Limb (tissue), 2 donors: Measurements from ENCODE around the gene PLD4.
A peak's percentile ranks its signal among the peaks of the same experiment; 100 is the strongest.

Experiments used
- DNase-seq, 2 donors: peaks; one replicate each; pipeline ENCODE4 v3.0.0-alpha.2; 2016; ENCODE audit errors: extremely low spot score in 2 of 2

Gene PLD4

GRCh38 chr14:104954746-104955395, 30.2 kb downstream of the PLD4 start:
- DNase-seq, result no peak

GRCh38 chr14:104955396-104955770, 30.7 kb downstream of the PLD4 start:
- DNase-seq, result no peak

- DNase-seq, result no peak
These were observed 31.7 kb downstream of the PLD4 start for GRCh38 chr14:104956290-104956890.

GRCh38 chr14:104957146-104958113, 32.8 kb downstream of the PLD4 start:
- DNase-seq, result no peak

GRCh38 chr14:104964546-104964945, 39.9 kb downstream of the PLD4 start:
- DNase-seq, result no peak

GRCh38 chr14:104965561-104966231, 41.0 kb downstream of the PLD4 start:
- no peak for DNase-seq

DNA sequence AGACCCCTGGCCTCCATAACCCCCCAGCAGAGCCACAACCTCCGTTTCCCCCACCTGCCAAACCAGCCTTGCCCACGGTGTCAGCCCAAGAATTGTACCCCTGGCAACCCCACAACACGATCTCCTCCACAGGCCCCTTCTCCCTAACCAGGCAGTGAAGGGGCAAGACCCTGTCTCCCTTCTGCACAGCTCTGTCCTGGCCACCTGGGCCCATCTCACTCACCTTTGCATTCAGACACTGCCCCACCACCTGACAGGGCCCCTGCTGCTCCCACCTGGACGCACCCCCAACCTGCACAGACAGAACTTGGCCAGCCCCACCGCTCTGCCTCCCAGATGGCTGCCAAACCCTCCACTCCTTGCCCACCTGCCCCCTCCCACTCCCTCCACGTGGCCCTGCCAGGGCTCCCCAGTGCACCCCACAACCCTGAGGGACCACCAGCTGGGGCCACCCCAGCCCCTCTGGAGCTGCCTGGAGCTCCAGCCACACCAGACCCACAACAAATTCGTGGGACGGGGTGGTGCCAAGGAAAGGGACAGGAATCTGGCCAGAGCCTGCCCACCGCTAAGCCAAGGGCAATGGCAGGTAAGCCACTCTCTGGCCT, 41.7 kb downstream of the PLD4 start:
- DNase-seq, result no peak

- DNase-seq, result peak in 1 of 2 donors; percentile 47
These were observed 42.3 kb downstream of the PLD4 start for GRCh38 chr14:104966981-104967385.

DNA sequence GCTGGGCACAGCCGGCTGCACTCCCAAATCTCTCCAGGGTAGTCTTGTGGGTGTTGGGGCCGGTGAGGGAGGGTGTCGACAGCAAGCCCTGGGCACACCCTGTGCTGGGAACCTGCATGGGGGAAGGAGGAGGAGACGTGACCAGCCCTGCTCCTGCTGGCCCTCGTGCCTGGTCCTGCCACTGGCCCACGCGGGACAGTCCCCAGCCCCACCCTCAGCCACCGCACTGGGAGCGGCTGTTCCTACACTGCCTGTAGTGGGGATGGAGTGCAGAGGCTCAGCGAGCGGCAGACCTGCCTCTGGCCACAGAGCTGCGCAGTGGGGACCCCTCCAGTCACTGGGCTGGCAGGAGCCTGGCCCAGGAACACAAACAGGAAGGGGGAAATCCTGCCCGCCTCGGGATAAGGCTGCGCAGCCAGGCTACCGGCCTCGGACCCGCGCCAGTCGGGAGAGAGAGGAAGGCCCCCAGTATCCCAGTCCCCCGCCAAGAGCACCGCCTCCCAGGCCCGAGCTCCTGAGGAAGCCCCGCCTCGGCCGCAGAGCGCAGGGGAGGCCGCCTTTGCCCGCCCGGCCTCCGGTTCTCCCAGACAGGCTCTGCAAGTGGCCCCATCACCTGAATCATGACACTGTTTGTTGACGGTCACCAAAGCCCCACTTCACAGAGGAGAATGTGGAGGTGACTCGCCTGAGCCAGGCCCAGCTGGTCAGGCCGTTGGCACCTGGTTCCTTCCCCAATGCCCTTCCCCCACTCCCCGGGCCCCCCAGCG, 42.9 kb downstream of the PLD4 start:
- DNase-seq, result peak; percentile 29 to 72

- peak; percentile 63 to 79 for DNase-seq
These were observed 43.5 kb downstream of the PLD4 start for GRCh38 chr14:104968153-104968527.

- DNase-seq, result no peak
These were observed 44.1 kb downstream of the PLD4 start for GRCh38 chr14:104968541-104969401.

- DNase-seq, result no peak
These were observed 45.1 kb downstream of the PLD4 start for GRCh38 chr14:104969741-104970230.

DNA sequence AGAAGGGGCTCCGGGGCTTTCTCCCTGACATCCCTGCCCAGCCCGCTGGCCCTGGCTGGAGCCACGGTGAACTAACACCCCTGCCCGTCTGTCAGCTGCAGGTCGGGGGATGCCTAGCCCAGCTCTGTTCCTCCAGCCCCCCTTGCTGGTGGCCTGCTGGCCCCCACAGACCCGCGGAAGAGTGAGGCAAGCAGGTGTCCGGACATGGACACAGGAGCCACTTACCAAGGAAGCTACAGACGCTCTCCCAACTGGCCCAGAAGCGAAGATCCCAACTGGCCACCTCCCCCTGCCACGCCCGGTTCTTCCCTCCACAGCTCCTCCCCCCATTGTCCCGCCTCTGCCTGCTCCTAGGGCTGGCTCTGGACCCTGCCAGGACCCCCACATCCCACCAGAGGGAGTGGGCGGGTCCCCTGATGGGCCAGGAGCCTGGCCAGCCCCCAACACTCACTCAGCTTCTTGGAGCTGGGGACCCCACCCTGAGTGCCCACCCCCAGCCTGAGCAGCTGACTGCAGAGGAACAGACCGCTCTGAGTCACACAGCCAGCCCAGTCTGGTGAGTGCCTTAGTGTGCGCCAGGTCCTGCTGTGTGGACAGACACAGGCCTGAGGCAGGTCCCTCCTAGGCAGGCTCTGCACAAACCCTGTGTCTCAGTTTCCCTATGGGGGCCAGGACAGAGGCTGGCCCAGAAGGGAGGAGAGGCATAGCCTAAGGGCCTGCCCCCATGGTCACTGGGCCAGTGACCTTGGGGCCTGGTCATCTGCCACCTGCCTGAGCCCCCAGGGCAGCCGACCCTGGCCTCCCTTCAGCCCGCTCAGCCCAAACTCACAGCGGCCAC, 45.8 kb downstream of the PLD4 start:
- DNase-seq, result peak; percentile 48 to 49

GRCh38 chr14:104971447-104972240, 47.0 kb downstream of the PLD4 start:
- no peak for DNase-seq

- DNase-seq, result no peak
These were observed 47.8 kb downstream of the PLD4 start for GRCh38 chr14:104972301-104973134.

- peak in 1 of 2 donors; percentile 62 for DNase-seq
These were observed 48.4 kb downstream of the PLD4 start for GRCh38 chr14:104973135-104973384.
